Neural cell (in vitro differentiated cells): ENCODE results near the gene TRIO. TPM values are rescaled to one million over a fixed set of nuclear protein-coding genes. Genes with fewer than 3 reads are reported as not detected.

Experiments
- H2AFZ ChIP-seq: fragments of 200-600, 300-800 bp; sonication (generic), shearing (Covaris generic); 2 replicates; pipeline ENCODE4 v1.6.0; 2014; ENCODE audit warnings: low read depth, mild to moderate bottlenecking, antibody characterized with exemption, low read length, moderate library complexity
- H3F3A ChIP-seq: fragments of 200-600 bp; shearing (Covaris generic); 2 replicates; pipeline ENCODE4 v1.6.1; 2016; ENCODE audit warnings: mild to moderate bottlenecking, moderate library complexity, mixed read lengths, antibody characterized with exemption, low read length; ENCODE audit not compliant: insufficient read depth, poor library complexity, severe bottlenecking
- H3K27ac ChIP-seq: fragments of 200-600, 300-800 bp; sonication (generic), shearing (Covaris generic); 2 replicates; pipeline ENCODE4 v1.5.1; 2014; ENCODE audit warnings: mild to moderate bottlenecking, low read length, moderate library complexity
- H3K27me3 ChIP-seq: fragments of 300-800, 200-600 bp; sonication (generic), shearing (Covaris generic); 2 replicates; pipeline ENCODE4 v1.6.0; 2014; ENCODE audit warnings: mild to moderate bottlenecking, low read depth, low read length, moderate library complexity; ENCODE audit not compliant: insufficient read depth
- H3K36me3 ChIP-seq: fragments of 300-800, 200-600 bp; sonication (generic), shearing (Covaris generic); 2 replicates; pipeline ENCODE4 v1.5.1; 2014; ENCODE audit warnings: mild to moderate bottlenecking, antibody characterized with exemption, low read length, moderate library complexity; ENCODE audit not compliant: insufficient read depth
- H3K4me2 ChIP-seq: fragments of 300-800, 200-600 bp; sonication (generic), shearing (Covaris generic); 2 replicates; pipeline ENCODE4 v1.6.0; 2014; ENCODE audit warnings: mild to moderate bottlenecking, low read length
- H3K4me3 ChIP-seq: fragments of 300-800, 200-600 bp; sonication (generic), shearing (Covaris generic); 2 replicates; pipeline ENCODE4 v1.5.1; 2014; ENCODE audit warnings: mild to moderate bottlenecking, low read length, moderate library complexity
- H3K79me2 ChIP-seq: fragments of 200-600 bp; shearing (Covaris generic); replicated peaks from 2 replicates; pipeline ENCODE4 v1.6.0; 2014; ENCODE audit warnings: mild to moderate bottlenecking, low read length, moderate library complexity; ENCODE audit not compliant: insufficient read depth
- H3K9ac ChIP-seq: fragments of 300-800, 200-600 bp; sonication (generic), shearing (Covaris generic); 2 replicates; pipeline ENCODE4 v1.6.1; 2016; ENCODE audit warnings: mild to moderate bottlenecking, low read length, mixed read lengths
- H3K9me2 ChIP-seq: fragments of 200-600 bp; shearing (Covaris generic); 2 replicates; pipeline ENCODE4 v1.6.1; 2016; ENCODE audit warnings: mild to moderate bottlenecking, low read length, mixed read lengths; ENCODE audit not compliant: insufficient read depth
- H3K9me3 ChIP-seq: fragments of 200-600, 300-800 bp; sonication (generic), shearing (Covaris generic); 2 replicates; pipeline ENCODE4 v1.6.1; 2016; ENCODE audit warnings: mild to moderate bottlenecking, mixed run types, low read length, moderate library complexity, mixed read lengths
- H4K20me1 ChIP-seq: fragments of 200-600 bp; shearing (Covaris generic); 2 replicates; pipeline ENCODE4 v1.6.1; 2016; ENCODE audit warnings: mild to moderate bottlenecking, mixed run types; ENCODE audit not compliant: insufficient read depth
- EP300 ChIP-seq: fragments of 450-650 bp; conservative IDR thresholded peaks from 2 replicates; pipeline ENCODE4 v1.6.1; 2014; ENCODE audit warnings: antibody characterized with exemption, mild to moderate bottlenecking, moderate library complexity; ENCODE audit not compliant: poor library complexity, severe bottlenecking
- EZH2 ChIP-seq: fragments of 200-600, 300-800 bp; shearing (Covaris generic), sonication (generic); IDR thresholded peaks from 2 replicates; pipeline ENCODE4 v1.6.1; 2014; ENCODE audit warnings: antibody characterized with exemption, low read length, borderline replicate concordance, mild to moderate bottlenecking; ENCODE audit not compliant: insufficient read depth, poor library complexity, severe bottlenecking
- MXI1 ChIP-seq: fragments of 450-650 bp; conservative IDR thresholded peaks from 2 replicates; pipeline ENCODE4 v1.6.1; 2014; ENCODE audit warnings: antibody characterized with exemption, mild to moderate bottlenecking; ENCODE audit not compliant: poor library complexity, severe bottlenecking
- POLR2AphosphoS5 ChIP-seq: IDR thresholded peaks from 2 replicates; pipeline ENCODE4 v1.6.1; 2012
- RAD21 ChIP-seq: fragments of 450-650 bp; conservative IDR thresholded peaks from 2 replicates; pipeline ENCODE4 v1.6.1; 2014; ENCODE audit warnings: antibody characterized with exemption, mild to moderate bottlenecking, moderate library complexity
- SMC3 ChIP-seq: fragments of 450-650 bp; conservative IDR thresholded peaks from 2 replicates; pipeline ENCODE4 v1.6.1; 2014; ENCODE audit warnings: antibody characterized with exemption, mild to moderate bottlenecking, moderate library complexity; ENCODE audit not compliant: poor library complexity
- TAF1 ChIP-seq: IDR thresholded peaks from 2 replicates; pipeline ENCODE4 v1.6.1; 2012; ENCODE audit warnings: low read depth
- polyA plus RNA-seq: library from polyadenylated mRNA; depleted of rRNA; stranded (reverse); fragments of >200 nt; gene quantifications from 2 replicates; pipeline ENCODE4 v1.2.3, GENCODE V29; 2014
- TF ChIP-seq, protein P1 (sequence below): fragments of 450-650 bp; IDR thresholded peaks from 2 replicates; pipeline ENCODE4 v1.5.1; 2014; ENCODE audit warnings: antibody characterized with exemption, mild to moderate bottlenecking, moderate library complexity; ENCODE audit not compliant: poor library complexity, severe bottlenecking
- TF ChIP-seq, protein P2 (sequence below): IDR thresholded peaks from 2 replicates; pipeline ENCODE4 v1.6.1; 2012; ENCODE audit warnings: borderline replicate concordance

TRIO gene
- polyA plus RNA-seq, 1 donor from 2014 or later: 168 TPM

DNA sequence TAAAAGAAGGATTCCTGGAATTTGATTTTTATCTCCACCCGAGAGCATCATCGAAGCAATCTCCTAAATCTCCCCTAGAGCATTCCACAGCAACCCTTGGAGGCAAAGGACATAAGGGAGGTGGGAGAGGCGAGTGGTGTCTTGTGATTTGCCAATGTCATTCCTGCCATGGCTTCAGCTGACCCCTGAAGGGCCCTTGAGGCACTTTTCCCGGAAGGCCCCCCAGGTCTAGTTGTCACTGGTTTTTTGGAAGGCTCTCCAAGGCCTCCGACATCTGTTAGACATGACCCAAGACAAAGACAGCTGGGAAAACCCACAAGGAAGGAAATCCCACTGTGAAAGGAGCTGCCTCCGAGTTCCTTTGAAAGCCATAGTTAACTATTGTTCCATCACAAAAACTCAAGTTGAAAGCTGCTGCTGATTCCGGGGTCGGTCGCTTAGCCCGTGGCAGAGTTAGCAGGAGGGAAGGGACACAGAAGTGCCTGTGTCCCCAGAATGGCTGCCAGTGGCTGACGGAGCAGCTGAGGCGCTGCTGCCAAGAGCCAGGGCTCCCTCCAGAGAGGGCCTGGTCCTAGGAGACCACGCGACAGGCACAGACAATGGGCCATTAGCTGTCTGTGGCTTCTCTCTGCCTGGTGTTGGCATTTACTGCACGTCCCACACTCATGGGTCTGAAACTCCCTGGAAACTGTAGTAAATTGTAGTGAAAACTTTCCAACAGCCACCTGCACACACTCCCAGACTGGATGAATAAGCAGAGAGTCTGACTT, 24.4 kb upstream of the TRIO start:
- H3K36me3 ChIP-seq: no peaks in the 10 kb centered on the region
- no peak overlapping the region for H3K27ac ChIP-seq
- no peaks in the 10 kb centered on the region for H3K79me2 ChIP-seq
- no peaks in the 10 kb centered on the region for H4K20me1 ChIP-seq
- H3K4me2 ChIP-seq: no peak overlapping the region
- no peak overlapping the region for H3K4me3 ChIP-seq
- no peak overlapping the region for H3K9ac ChIP-seq
- no peaks in the 10 kb centered on the region for H3K9me3 ChIP-seq
- no peaks in the 10 kb centered on the region for H3K27me3 ChIP-seq
- H2AFZ ChIP-seq: no peak overlapping the region
- TF ChIP-seq, protein P1, sequence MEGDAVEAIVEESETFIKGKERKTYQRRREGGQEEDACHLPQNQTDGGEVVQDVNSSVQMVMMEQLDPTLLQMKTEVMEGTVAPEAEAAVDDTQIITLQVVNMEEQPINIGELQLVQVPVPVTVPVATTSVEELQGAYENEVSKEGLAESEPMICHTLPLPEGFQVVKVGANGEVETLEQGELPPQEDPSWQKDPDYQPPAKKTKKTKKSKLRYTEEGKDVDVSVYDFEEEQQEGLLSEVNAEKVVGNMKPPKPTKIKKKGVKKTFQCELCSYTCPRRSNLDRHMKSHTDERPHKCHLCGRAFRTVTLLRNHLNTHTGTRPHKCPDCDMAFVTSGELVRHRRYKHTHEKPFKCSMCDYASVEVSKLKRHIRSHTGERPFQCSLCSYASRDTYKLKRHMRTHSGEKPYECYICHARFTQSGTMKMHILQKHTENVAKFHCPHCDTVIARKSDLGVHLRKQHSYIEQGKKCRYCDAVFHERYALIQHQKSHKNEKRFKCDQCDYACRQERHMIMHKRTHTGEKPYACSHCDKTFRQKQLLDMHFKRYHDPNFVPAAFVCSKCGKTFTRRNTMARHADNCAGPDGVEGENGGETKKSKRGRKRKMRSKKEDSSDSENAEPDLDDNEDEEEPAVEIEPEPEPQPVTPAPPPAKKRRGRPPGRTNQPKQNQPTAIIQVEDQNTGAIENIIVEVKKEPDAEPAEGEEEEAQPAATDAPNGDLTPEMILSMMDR: no peak
- TF ChIP-seq RAD21 (no peak), POLR2AphosphoS5 (no peak), MXI1 (no peak), EP300 (no peak), EZH2 (no peak), TAF1 (no peak), SMC3 (no peak)
- TF ChIP-seq, protein P2, sequence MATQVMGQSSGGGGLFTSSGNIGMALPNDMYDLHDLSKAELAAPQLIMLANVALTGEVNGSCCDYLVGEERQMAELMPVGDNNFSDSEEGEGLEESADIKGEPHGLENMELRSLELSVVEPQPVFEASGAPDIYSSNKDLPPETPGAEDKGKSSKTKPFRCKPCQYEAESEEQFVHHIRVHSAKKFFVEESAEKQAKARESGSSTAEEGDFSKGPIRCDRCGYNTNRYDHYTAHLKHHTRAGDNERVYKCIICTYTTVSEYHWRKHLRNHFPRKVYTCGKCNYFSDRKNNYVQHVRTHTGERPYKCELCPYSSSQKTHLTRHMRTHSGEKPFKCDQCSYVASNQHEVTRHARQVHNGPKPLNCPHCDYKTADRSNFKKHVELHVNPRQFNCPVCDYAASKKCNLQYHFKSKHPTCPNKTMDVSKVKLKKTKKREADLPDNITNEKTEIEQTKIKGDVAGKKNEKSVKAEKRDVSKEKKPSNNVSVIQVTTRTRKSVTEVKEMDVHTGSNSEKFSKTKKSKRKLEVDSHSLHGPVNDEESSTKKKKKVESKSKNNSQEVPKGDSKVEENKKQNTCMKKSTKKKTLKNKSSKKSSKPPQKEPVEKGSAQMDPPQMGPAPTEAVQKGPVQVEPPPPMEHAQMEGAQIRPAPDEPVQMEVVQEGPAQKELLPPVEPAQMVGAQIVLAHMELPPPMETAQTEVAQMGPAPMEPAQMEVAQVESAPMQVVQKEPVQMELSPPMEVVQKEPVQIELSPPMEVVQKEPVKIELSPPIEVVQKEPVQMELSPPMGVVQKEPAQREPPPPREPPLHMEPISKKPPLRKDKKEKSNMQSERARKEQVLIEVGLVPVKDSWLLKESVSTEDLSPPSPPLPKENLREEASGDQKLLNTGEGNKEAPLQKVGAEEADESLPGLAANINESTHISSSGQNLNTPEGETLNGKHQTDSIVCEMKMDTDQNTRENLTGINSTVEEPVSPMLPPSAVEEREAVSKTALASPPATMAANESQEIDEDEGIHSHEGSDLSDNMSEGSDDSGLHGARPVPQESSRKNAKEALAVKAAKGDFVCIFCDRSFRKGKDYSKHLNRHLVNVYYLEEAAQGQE: no peak
- no peaks in the 10 kb centered on the region for H3K9me2 ChIP-seq
- no peaks in the 10 kb centered on the region for H3F3A ChIP-seq

DNA sequence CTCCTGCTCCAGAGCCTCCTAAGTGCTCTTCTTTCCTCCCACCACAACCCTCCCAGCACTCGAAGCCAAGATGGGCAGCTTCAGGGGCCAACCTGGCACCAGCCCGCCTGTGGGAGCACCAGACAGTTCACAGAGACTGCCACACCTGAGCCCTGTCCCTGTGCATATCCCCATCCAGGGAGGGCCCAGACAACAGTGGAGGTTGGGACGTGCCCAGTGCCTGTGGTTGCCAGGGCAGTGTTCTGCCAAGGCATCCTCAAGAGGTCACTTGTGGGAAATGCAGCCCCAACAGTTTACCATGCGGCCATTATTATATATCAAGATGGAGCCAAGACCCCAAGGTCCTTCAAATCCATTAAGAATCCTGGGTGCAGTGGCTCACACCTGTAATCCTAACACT, 23.0 kb upstream of the TRIO start:
- Histone ChIP-seq H4K20me1 (no peaks in the 10 kb centered on the region), H3K27me3 (no peaks in the 10 kb centered on the region), H3K9me2 (no peaks in the 10 kb centered on the region), H3K4me2 (no peak overlapping the region), H3F3A (no peaks in the 10 kb centered on the region), H3K36me3 (no peaks in the 10 kb centered on the region), H2AFZ (no peak overlapping the region), H3K9ac (no peak overlapping the region), H3K27ac (no peak overlapping the region), H3K79me2 (no peaks in the 10 kb centered on the region), H3K9me3 (no peaks in the 10 kb centered on the region), H3K4me3 (no peak overlapping the region)
- TF ChIP-seq RAD21: no peak

DNA sequence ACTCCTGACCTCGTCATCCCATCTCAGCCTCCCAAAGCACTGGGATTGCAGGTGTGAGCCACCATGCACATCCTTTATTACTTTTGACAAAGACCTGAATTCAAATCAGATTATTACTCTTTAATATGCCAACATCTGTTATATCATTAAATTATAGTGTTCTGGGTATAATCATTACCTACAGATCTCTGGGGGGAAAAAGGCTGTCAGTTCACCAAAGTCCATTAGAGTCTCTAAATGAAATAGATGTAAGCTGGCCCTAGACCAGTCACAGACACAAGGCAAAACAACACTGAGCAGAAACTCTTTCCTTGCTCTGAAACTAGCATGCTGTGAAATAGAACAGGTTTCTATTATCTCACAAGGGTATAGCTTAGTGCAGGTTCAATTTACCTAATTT, 21.6 kb upstream of the TRIO start:
- H3K9ac ChIP-seq: no peak overlapping the region
- H4K20me1 ChIP-seq: no peaks in the 10 kb centered on the region
- TF ChIP-seq, protein P1: no peak
- TF ChIP-seq EZH2 (no peak), SMC3 (no peak), POLR2AphosphoS5 (no peak), MXI1 (no peak), EP300 (no peak), RAD21 (no peak), TAF1 (no peak)
- TF ChIP-seq, protein P2: no peak
- H3K79me2 ChIP-seq: no peaks in the 10 kb centered on the region
- no peak overlapping the region for H3K4me3 ChIP-seq
- no peak overlapping the region for H3K27ac ChIP-seq
- H3K27me3 ChIP-seq: no peaks in the 10 kb centered on the region
- H3F3A ChIP-seq: no peaks in the 10 kb centered on the region
- H3K36me3 ChIP-seq: no peaks in the 10 kb centered on the region
- H3K9me2 ChIP-seq: no peaks in the 10 kb centered on the region
- no peak overlapping the region for H3K4me2 ChIP-seq
- no peak overlapping the region for H2AFZ ChIP-seq
- H3K9me3 ChIP-seq: no peaks in the 10 kb centered on the region
